ENCODE results near the gene LEP.

Gene LEP

DNA sequence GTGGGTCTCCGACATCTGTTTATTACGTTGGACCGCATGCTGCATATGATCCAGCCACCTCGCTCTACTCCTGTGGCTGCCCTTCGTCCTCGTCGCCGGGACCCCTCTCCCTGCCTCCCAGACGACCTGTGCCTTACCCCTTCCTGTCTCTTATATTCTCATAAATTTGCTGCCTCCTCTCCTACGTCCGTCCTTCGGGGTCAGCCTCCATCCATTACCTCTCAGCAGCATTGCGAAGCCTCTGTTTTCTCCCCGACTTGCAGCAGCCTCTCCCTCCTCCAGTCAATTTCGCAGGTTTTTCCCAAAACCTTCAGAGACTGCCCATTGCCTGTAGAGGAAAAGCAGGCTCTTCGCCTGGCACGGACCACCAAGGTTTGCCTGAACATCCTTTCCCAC, 39.4 kb upstream of the LEP start:
- no peak for TF ChIP-seq ZFX (IDR thresholded peaks at IDR 0.05; ENCODE audit: borderline replicate concordance)
- no peak for TF ChIP-seq CTCF (IDR thresholded peaks at IDR 0.05)
- no peak overlapping the region for H3K27ac ChIP-seq

- H3K27ac ChIP-seq, result no peak overlapping the region
- TF ChIP-seq CTCF (IDR thresholded peaks at IDR 0.05) (no peak), ZFX (IDR thresholded peaks at IDR 0.05; ENCODE audit: borderline replicate concordance) (no peak)
Observed at GRCh38 chr7:128202287-128202957, 38.7 kb upstream of the LEP start.

DNA sequence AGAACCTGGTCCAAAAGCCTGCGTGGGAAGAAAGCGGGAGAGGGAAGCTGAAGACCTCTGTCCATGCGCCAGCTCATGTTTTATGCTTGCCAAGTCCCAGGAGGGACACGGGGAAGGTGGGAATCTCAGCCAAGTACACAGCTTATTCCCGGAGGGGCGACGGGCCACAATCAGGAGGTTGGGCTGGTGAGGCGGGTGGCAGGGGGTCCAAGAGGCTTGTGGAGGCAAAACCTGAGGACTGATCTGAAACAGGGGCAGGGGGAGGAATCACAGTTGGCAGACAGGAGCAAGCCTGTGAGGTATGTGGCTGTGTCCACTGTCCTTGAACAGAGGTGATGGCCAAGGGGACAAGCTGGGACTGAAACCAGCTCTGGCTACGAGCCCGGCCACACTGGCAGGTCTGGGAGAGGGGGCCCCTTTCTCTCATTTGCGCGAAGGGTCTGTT, 38.0 kb upstream of the LEP start:
- H3K27ac ChIP-seq, result no peak overlapping the region
- TF ChIP-seq CTCF (IDR thresholded peaks at IDR 0.05), result no peak
- TF ChIP-seq ZFX (IDR thresholded peaks at IDR 0.05; ENCODE audit: borderline replicate concordance), result no peak

DNA sequence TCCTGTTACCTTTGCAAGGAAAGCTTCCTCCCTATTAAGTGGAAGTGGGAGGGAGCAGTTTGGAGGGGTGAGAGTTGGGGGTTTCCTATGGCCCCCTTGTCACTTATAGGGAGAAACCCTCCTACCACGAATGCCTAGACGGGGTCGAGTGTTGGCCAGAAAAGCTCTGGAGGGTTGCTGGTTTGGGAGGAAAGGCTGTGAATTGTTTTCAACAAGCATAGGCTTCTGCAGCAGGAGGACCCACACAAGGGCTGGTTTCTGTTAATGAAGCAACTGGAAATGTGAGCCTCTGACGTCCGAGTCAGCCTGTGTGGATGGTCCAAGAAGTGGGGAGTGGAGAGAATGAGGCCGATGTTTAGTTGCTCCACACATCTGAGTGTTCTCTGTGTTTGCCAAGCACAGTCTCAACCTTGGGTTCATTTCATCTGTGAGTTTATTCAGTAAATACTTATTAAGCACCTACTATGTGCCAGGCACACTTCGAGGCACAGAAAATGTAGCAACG, 37.3 kb upstream of the LEP start:
- H3K27ac ChIP-seq, result no peak overlapping the region
- TF ChIP-seq ZFX (IDR thresholded peaks at IDR 0.05; ENCODE audit: borderline replicate concordance), result no peak
- TF ChIP-seq CTCF (IDR thresholded peaks at IDR 0.05), result no peak

DNA sequence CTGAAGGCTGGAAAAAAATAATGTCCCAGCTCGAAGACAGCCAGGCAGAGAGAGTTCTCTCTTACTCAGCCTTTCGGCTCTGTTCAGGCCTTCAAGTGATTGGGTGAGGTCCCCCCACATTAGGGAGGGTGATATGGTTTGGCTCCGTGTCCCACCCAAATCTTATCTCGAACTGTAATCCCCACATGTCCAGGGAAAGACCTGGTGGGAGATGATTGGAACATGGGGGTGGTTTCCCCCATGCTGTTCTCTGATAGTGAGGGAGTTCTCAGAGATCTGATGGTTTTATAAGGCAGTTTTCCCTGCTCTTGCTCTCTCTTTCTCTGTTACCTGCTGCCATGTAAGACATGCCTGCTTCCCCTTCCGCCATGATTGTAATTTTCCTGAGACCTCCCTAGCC, 36.6 kb upstream of the LEP start:
- no peak overlapping the region for H3K27ac ChIP-seq
- TF ChIP-seq CTCF (IDR thresholded peaks at IDR 0.05) (no peak), ZFX (IDR thresholded peaks at IDR 0.05; ENCODE audit: borderline replicate concordance) (no peak)

DNA sequence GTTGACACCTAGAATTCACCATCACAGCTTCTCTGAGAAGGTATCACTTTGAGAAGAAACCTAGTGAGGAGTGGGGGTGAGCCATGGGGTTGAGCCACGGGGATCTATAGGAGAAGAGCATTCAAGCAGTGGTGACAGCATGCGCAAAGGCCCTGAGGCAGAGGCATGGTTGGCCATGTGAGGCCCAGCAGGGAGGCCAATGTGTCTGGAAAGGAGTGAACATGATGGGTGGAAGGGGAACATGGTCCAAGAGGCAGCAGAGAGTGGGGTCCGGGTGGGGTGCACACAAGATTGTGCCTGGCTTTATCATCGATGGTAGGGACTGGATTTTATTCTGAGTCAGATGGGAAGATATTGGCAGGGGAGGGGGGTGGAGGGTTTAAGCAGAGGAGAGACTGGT, 36.0 kb upstream of the LEP start:
- TF ChIP-seq ZFX (IDR thresholded peaks at IDR 0.05; ENCODE audit: borderline replicate concordance), result no peak
- TF ChIP-seq CTCF (IDR thresholded peaks at IDR 0.05), result no peak
- H3K27ac ChIP-seq, result no peak overlapping the region

DNA sequence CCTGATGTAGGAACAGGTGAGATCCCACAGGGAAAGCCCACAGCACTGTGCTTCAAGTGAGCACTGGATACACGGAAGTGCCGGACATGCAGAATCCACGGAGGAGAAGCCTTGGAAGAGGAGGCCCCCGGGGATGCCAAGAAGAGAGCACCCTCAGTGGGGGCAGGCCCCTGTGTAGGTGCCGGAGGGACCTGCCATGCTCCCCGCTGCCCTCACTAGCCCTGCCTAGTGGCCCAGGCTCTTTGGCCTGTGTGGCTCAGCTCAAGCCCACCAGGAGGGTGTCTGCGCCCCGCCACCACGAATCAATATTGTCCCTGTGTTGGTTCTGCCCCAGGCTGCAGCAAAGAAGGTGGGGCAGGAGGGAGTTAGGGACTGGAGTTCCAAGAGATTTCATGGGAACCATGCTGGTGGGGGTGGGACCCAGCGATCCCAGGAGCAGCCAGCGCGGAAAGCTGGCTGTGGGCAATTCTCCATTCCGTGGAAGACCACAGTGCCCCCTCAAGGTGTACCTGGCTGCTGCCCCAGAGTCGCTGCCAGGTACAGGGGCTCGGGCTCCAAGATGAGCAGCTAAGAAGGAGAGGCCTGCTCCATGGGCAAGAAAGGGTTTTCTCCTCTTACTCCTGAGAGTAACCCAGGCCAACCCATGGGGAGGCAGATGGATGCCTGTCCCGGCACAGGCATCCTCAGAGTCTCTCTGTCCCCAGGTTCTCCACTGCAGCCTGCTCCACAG, 34.9 kb upstream of the LEP start:
- no peak overlapping the region for H3K27ac ChIP-seq
- TF ChIP-seq CTCF (IDR thresholded peaks at IDR 0.05) (no peak), ZFX (IDR thresholded peaks at IDR 0.05; ENCODE audit: borderline replicate concordance) (no peak)
